ENCODE measurements around the gene NIFK.

The NIFK gene

DNA sequence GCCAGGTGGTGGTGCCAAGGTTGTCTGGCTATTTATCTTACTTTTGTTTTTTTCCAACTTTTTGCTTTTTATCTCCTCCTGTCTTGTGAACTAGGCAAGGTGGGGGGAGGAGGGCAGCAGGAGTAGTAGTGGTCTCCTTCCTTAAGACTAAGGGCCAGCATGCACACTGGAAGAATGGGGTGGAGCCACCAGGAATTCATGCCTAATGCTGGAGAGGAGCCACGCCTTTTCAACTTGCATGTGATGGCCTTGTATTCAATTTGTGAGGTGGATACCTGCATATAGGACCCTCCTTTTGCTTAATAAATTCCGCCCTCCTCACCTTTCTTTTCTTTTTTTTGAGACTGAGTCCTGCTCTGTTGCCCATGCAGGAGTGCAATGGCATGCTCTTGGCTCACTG, 49.8 kb downstream of the NIFK start:
- no peaks in the 10 kb centered on the region for H3K36me3 ChIP-seq (ENCODE audit: low read depth)
- ATAC-seq (ENCODE audit: low read depth) (no peak), DNase-seq (ENCODE audit: low spot score) (no peak)
- H3K4me1 ChIP-seq (ENCODE audit: insufficient read depth, poor library complexity, severe bottlenecking), result no peaks in the 10 kb centered on the region
- no peak overlapping the region for H3K4me3 ChIP-seq (ENCODE audit: severe bottlenecking)
- H3K9me3 ChIP-seq (ENCODE audit: severe bottlenecking), result peaks cover 10% of the 10 kb centered on the region
- H3K27ac ChIP-seq (ENCODE audit: poor library complexity, severe bottlenecking), result no peak overlapping the region
- TF ChIP-seq, protein P1, sequence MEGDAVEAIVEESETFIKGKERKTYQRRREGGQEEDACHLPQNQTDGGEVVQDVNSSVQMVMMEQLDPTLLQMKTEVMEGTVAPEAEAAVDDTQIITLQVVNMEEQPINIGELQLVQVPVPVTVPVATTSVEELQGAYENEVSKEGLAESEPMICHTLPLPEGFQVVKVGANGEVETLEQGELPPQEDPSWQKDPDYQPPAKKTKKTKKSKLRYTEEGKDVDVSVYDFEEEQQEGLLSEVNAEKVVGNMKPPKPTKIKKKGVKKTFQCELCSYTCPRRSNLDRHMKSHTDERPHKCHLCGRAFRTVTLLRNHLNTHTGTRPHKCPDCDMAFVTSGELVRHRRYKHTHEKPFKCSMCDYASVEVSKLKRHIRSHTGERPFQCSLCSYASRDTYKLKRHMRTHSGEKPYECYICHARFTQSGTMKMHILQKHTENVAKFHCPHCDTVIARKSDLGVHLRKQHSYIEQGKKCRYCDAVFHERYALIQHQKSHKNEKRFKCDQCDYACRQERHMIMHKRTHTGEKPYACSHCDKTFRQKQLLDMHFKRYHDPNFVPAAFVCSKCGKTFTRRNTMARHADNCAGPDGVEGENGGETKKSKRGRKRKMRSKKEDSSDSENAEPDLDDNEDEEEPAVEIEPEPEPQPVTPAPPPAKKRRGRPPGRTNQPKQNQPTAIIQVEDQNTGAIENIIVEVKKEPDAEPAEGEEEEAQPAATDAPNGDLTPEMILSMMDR (IDR thresholded peaks at IDR 0.05; ENCODE audit: poor library complexity, severe bottlenecking), result no peak
- no peaks in the 10 kb centered on the region for H3K27me3 ChIP-seq (ENCODE audit: insufficient read depth, poor library complexity, severe bottlenecking)

DNA sequence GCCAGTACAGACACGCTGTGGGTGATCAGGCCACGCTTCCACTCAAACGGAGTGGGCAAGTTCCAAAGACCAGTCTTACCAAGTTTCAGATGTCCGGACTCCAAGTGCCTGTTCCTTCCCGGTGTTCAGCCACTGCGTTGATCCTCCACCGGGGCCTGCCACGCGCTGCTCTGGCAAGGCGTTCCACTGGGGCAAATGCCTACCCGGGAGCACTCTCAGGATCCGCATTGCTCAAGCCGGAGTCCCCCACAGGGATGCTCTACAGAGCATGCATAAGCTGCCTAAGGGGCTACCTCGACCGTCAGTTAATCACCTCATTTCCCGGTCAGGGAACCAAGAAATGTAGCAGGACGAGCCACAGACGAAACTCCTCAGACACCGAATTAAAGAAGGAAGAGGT, 50.5 kb downstream of the NIFK start:
- Histone ChIP-seq H3K4me1 (ENCODE audit: insufficient read depth, poor library complexity, severe bottlenecking) (no peaks in the 10 kb centered on the region), H3K4me3 (ENCODE audit: severe bottlenecking) (no peak overlapping the region), H3K27ac (ENCODE audit: poor library complexity, severe bottlenecking) (no peak overlapping the region), H3K36me3 (ENCODE audit: low read depth) (no peaks in the 10 kb centered on the region), H3K9me3 (ENCODE audit: severe bottlenecking) (peaks cover 10% of the 10 kb centered on the region), H3K27me3 (ENCODE audit: insufficient read depth, poor library complexity, severe bottlenecking) (no peaks in the 10 kb centered on the region)
- ATAC-seq (ENCODE audit: low read depth) (no peak), DNase-seq (ENCODE audit: low spot score) (no peak)
- TF ChIP-seq, protein P1 (IDR thresholded peaks at IDR 0.05; ENCODE audit: poor library complexity, severe bottlenecking), result no peak

DNA sequence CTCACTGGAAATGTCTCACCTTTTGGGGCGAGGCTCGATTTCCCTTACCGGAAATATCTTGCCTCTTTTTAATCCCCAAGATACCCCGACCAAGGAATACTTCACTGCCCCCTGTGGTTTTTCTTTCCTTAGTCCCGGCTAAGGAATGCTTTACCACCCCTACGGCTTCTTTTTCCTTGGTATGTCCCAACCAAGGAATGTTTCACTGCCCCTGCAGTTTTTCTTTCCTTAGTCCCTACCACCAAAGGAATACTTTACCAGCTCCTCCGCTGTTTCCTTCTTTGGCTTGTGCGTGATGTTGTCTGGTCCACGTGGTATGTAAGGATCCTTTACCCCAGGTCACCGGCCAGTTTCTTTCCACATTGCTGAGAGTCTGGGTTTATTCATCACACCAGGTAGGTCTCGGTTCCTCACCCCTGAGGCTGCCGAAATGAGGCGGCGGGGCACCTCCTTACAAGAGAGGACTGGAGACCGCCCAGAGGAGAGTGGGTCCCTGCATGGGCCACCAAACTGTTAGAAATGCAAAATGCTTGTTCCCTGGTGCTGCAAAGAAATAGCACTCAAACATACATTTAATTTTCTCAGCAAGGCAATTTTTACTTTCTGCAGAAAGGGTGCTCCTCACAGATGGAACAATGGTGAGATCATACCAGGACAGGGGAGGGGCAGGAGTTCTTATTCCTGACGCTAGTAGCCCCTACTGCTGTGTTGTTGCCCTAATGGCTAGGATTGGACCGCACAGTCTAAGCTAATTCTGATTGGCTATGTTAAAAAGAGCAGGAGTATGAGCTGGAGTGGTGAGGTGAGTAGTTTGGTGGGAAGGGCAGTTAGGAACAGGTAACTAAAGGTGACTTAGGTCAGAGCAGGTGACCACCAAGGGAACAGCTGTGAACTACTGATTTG, 54.0 kb downstream of the NIFK start:
- Histone ChIP-seq H3K36me3 (ENCODE audit: low read depth) (no peaks in the 10 kb centered on the region), H3K4me3 (ENCODE audit: severe bottlenecking) (no peak overlapping the region), H3K27me3 (ENCODE audit: insufficient read depth, poor library complexity, severe bottlenecking) (no peaks in the 10 kb centered on the region), H3K9me3 (ENCODE audit: severe bottlenecking) (peaks cover 10% of the 10 kb centered on the region), H3K4me1 (ENCODE audit: insufficient read depth, poor library complexity, severe bottlenecking) (no peaks in the 10 kb centered on the region), H3K27ac (ENCODE audit: poor library complexity, severe bottlenecking) (no peak overlapping the region)
- ATAC-seq (ENCODE audit: low read depth), result no peak
- no peak for DNase-seq (ENCODE audit: low spot score)
- TF ChIP-seq, protein P1 (IDR thresholded peaks at IDR 0.05; ENCODE audit: poor library complexity, severe bottlenecking), result no peak

DNA sequence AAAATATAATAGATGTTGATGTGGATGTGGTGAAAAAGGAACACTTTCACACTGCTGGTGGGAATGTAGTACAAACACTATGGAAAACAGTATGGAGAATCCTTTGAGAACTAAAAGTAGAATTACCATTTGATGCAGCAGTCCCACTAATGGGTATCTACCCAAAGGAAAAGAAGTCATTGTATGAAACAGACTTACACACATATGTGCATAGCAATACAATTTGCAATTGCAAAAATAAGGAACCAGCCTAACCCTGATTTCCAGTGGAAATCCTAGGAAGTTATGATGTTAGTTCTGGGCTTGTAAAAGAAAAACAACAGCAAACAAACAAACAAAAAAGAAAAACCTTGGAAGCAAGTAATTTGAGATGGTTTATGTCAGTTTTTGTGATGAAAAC, 58.8 kb downstream of the NIFK start:
- Histone ChIP-seq H3K4me3 (ENCODE audit: severe bottlenecking) (no peak overlapping the region), H3K36me3 (ENCODE audit: low read depth) (no peaks in the 10 kb centered on the region), H3K4me1 (ENCODE audit: insufficient read depth, poor library complexity, severe bottlenecking) (no peaks in the 10 kb centered on the region), H3K27me3 (ENCODE audit: insufficient read depth, poor library complexity, severe bottlenecking) (no peaks in the 10 kb centered on the region), H3K9me3 (ENCODE audit: severe bottlenecking) (peaks cover 16% of the 10 kb centered on the region), H3K27ac (ENCODE audit: poor library complexity, severe bottlenecking) (no peak overlapping the region)
- DNase-seq (ENCODE audit: low spot score) (no peak), ATAC-seq (ENCODE audit: low read depth) (no peak)
- TF ChIP-seq, protein P1 (IDR thresholded peaks at IDR 0.05; ENCODE audit: poor library complexity, severe bottlenecking), result no peak
